ENCODE measurements around the gene CLDN9. TPM values are rescaled to one million over a fixed set of nuclear protein-coding genes. Genes with fewer than 3 reads are reported as not detected.
A peak's percentile ranks its signal among the peaks of the same experiment; 100 is the strongest.

Gene CLDN9
- total RNA-seq, 2 donors from 2014 or later, result 4.7 to 11.2 TPM

DNA sequence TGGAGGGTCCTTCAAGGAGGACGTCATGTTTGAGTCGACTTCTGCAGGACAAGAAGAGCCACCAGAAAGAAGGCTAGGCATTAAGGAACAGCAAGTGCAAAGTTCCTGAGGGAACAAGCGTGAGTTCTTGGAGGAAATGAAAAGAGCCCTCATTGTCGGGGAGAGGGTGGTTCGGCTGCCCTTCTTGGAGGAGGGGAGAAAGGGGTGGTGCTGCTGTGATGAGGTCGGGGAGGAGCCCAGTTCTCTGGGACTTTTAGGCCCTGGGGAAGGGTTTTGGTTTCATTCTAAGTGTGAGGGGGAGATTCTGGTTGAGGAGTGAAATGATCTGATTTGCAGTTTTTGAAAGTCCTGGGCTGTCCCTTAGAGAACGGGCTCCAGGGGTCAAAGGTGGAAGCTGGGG, 19.9 kb downstream of the CLDN9 start:
- Histone ChIP-seq H3K9me3 (no peaks in the 10 kb centered on the region), H3K4me3 (no peak overlapping the region), H3K4me1 (peaks cover 77% of the 10 kb centered on the region), H3K27me3 (no peaks in the 10 kb centered on the region), H3K27ac (no peak overlapping the region), H3K36me3 (replicated peaks in 1 of 2; ENCODE audit: insufficient read depth in 1 of 2, low read depth in 2 of 2) (peaks cover 0 to 6% of the 10 kb centered on the region in 2 donors)
- DNase-seq, result no peak
- no peak for ATAC-seq
- TF ChIP-seq, protein P1, sequence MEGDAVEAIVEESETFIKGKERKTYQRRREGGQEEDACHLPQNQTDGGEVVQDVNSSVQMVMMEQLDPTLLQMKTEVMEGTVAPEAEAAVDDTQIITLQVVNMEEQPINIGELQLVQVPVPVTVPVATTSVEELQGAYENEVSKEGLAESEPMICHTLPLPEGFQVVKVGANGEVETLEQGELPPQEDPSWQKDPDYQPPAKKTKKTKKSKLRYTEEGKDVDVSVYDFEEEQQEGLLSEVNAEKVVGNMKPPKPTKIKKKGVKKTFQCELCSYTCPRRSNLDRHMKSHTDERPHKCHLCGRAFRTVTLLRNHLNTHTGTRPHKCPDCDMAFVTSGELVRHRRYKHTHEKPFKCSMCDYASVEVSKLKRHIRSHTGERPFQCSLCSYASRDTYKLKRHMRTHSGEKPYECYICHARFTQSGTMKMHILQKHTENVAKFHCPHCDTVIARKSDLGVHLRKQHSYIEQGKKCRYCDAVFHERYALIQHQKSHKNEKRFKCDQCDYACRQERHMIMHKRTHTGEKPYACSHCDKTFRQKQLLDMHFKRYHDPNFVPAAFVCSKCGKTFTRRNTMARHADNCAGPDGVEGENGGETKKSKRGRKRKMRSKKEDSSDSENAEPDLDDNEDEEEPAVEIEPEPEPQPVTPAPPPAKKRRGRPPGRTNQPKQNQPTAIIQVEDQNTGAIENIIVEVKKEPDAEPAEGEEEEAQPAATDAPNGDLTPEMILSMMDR (IDR thresholded peaks at IDR 0.05), result no peak
- TF ChIP-seq POLR2A (IDR thresholded peaks at IDR 0.05), result no peak
- intact Hi-C loops (cut with DNase I), result no loop called here
- WGBS, 2 donors, result 64 to 76% methylated on average over 7 of the region's 7 CpGs

DNA sequence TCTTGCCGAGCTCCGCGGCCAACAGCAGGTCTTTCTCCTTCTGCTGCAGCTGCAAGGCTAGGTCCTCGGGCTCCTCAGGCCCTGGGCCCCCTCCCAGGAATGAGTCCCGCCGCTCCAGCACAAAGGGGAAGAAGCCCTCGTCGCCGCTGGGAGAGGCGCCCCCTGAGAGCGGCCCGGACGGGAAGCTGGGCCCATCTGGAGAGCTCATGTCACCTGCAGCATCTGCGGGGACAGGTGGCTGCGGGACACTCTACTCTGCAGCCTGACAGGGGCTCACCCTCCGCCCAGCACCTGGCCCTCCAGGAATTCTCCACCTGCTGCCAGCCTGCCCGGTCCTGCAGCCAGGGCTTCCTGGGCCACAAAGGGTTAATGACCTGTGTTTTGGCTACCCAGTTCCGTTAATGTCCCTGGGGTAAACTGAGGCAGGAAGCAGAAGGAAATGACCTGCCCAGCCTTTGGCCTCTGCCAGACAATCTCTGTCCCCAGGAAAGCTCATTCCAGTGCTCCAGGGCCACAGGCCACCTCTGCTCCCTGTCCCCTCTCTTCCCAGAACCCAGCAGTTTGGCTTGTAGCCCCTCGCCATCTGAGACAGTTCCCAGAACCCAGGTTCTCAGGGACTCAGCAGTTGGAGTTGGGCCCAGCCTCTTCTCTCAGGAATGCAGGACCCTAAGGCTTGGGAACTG, 22.7 kb downstream of the CLDN9 start:
- ATAC-seq (peak; percentile 62), DNase-seq (peak; percentile 87 to 94 (median 91))
- intact Hi-C loops (cut with DNase I), result no loop called here
- peak overlapping the region; percentile 95 for H3K27ac ChIP-seq
- H3K27me3 ChIP-seq, result no peaks in the 10 kb centered on the region
- TF ChIP-seq, protein P1 (IDR thresholded peaks at IDR 0.05), result no peak
- peak in 1 of 3 donors; percentile 42 for TF ChIP-seq POLR2A (IDR thresholded peaks at IDR 0.05)
- peak overlapping the region; percentile 52 to 92 for H3K4me3 ChIP-seq
- 11 to 12% methylated on average over 5 to 19 of the region's 19 CpGs for WGBS, 2 donors
- no peaks in the 10 kb centered on the region for H3K9me3 ChIP-seq
- H3K4me1 ChIP-seq, result peaks cover 72% of the 10 kb centered on the region
- no peaks in the 10 kb centered on the region for H3K36me3 ChIP-seq (replicated peaks in 1 of 2; ENCODE audit: insufficient read depth in 1 of 2, low read depth in 2 of 2)

DNA sequence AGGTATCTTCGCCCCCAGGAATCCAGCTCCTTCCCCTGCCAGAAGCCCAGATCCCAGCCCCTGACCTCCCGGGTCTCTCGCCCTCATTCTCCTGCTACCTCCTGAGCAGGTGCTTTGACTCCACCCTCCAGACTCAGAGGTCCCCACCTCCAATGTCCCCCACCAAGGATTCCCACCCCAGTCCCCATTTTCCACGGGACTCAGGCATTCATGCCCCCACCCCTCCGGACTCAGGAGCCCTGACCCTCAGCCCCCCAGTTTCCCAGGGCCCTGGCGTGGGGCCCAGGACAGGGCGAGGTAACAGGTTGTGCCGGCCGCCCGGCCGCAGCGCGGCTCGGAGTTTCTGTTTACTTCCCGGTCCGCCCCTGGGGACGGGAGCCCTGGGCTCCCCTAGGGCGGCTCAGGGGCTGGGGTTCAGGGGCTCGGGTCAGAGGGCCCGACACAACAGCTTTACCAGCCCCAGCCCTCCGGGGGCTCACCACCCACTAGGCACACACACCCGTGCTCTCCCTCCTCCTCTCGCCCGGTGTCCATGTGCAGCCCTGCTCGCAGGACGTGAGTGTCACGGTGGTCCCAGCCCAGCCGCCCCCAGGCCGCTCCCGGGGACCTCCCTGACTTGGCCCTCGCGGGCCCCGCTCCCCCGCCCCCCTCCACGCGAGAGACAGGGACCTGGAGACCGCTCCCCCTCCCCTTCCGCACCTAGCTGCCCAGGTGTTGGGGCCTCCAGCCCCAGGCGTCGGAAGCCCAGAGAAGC, 23.4 kb downstream of the CLDN9 start:
- DNase-seq (peak; percentile 68 to 85 (median 76)), ATAC-seq (peak; percentile 59)
- intact Hi-C loops (cut with DNase I), result no loop called here
- H3K36me3 ChIP-seq (replicated peaks in 1 of 2; ENCODE audit: insufficient read depth in 1 of 2, low read depth in 2 of 2), result no peaks in the 10 kb centered on the region
- H3K27me3 ChIP-seq, result no peaks in the 10 kb centered on the region
- peak overlapping the region; percentile 95 for H3K27ac ChIP-seq
- 0 to 1% methylated on average over 4 to 36 of the region's 40 CpGs for WGBS, 2 donors
- no peaks in the 10 kb centered on the region for H3K9me3 ChIP-seq
- H3K4me3 ChIP-seq, result peak overlapping the region; percentile 52 to 92
- peak; percentile 38 to 52 (median 51) for TF ChIP-seq POLR2A (IDR thresholded peaks at IDR 0.05)
- TF ChIP-seq, protein P1 (IDR thresholded peaks at IDR 0.05), result no peak
- peaks cover 68% of the 10 kb centered on the region for H3K4me1 ChIP-seq

DNA sequence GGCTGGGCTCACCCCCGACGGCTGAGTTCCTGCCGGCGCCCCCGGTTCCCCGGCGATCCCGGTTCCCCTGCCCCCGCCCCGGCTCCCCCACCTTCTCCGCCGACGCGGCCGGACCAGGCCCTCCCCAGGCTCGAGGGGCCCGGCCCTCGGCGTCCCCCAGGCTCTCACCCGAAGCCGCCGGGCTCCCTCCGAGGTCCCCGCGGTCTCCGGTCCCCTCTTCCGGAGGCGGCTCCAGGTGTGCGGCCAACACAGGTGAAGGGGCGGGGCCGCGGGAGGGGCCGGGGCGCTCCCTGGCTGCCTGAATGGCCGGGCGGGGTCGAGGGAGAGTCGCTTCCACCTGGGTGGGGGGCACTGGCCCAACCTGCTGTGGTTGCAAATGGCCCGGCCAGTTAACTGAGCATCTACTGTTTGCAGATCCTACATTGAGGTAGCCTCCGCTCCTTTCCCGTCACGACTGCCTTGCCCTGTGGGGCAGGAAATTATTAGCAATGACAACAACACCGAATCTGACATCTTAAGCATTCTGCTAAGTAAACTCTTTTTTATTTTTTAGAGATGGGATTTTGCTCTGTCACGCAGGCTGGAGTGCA, 24.1 kb downstream of the CLDN9 start, which contains the start of gene BICDL2:
Gene BICDL2 (minus strand): TSS at position 219 of the 590 bp plus-strand sequence. CDS start 1,448 bp downstream, outside the sequence.
- DNase-seq (peak; percentile 79 to 87 (median 82)), ATAC-seq (peak; percentile 64)
- intact Hi-C loops (cut with DNase I), result no loop called here
- Histone ChIP-seq H3K9me3 (no peaks in the 10 kb centered on the region), H3K4me3 (peak within 1 kb of the TSS; percentile 52 to 92), H3K4me1 (peaks cover 61% of the 10 kb centered on the region), H3K27me3 (no peaks in the 10 kb centered on the region), H3K27ac (peak within 1 kb of the TSS; percentile 95), H3K36me3 (replicated peaks in 1 of 2; ENCODE audit: insufficient read depth in 1 of 2, low read depth in 2 of 2) (no peaks in the 10 kb centered on the region)
- TF ChIP-seq, protein P1 (IDR thresholded peaks at IDR 0.05), result no peak
- TF ChIP-seq POLR2A (IDR thresholded peaks at IDR 0.05), result peak in 2 of 3 donors; percentile 18 to 57
- WGBS, 2 donors, result 5 to 19% methylated on average over 5 to 42 of the region's 44 CpGs
